ENCODE data around the gene COMP.

Gene COMP

DNA sequence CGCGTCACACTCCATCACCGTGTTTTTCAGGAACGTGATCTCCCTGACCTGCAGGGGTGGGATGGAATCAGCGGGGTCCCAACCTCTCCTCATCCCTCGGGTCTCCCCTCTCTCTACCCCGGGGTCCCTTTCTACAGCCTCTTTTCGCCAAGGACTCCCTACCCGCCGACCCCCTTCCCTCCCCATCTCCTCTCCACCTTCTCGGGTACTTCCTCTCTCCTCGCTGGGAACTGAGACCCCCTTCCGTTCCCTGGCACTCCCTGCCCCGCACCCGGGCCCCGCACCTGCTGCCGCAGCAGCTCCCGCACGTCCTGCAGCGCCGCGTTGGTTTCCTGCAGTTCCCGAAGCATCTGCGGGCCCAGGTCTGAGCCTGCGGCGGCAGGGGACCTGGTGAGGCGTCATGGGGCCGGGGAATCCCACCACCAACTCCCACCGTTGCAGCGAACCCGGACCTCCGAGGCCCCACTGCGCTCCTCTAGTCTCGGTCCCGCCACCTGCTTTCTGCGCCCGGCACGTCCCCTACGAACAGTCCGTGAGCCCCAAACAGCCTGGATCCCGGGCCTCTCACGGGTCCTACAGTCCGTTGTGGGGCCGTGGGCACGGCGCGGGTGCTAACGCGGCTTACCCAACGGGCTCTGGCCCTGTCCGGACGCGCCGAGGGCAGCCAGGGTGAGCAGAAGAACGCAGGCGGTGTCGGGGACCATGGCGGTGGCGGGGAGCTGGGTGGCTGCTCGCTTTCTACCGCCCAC, at the start of gene COMP:
TSS of gene COMP (minus strand) at position 740 of the 749 bp plus-strand sequence. CDS start at position 704, 36 bp downstream.
- peak within 1 kb of the TSS; percentile 50 for H3K4me3 ChIP-seq (ENCODE audit: low read length)
- DNase-seq (ENCODE audit: low read depth): no peak
- no peak for TF ChIP-seq CTCF (conservative IDR thresholded peaks at IDR 0.05; ENCODE audit: low read length)

DNA sequence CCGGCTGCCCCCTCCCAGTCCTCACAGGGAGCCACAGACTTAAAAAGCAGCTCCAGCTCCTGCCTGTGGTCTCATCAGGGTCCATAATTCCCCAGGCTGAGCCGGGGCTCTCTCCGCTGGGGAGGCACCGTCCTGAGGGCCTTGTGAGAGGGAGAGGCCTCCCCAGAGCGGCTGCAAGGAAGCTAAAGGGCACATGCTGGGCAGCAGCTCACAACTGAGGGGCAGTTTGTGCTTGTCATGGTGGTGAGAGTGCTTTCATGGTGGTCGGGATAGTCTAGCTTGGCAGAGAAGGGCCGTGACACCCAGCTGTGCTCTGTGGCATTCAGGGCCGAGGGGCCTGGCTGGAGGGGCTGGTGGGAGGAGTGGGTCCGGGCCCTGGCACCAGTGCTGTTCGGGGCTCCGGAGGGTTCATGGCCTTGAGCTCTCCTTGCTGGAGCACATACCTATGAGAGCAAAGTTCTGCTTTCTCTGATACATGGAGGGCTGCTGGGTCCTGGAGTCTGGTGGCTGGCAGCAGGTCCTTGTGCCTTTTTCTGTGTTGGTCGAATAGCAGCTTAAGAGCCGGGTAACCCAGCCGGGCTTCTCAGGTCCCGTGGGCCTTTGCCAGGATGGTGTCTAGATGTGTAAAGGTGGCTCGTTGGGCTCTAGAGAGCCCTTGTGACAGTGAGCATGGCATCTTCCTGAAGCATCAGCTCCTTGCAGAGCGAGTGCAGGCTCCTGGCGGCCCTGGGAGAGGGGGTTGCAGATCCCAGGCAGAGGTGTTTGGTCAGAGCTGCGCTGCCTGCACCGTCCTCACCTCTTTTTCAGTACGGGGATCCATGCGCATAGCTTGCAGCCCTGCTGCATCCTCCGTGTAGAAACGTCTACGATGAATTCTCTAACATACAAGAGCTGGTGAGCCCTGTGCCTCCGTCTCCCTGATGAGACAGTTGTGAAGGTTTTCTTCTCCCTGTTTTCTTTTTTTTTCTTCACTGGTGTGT, 49.5 kb upstream of the COMP start:
- TF ChIP-seq CTCF (conservative IDR thresholded peaks at IDR 0.05; ENCODE audit: low read length): no peak
- DNase-seq (ENCODE audit: low read depth): no peak
- no peak overlapping the region for H3K4me3 ChIP-seq (ENCODE audit: low read length)

GRCh38 chr19:18839465-18840287, 48.6 kb upstream of the COMP start:
- DNase-seq (ENCODE audit: low read depth): peak; percentile 16
- H3K4me3 ChIP-seq (ENCODE audit: low read length): no peak overlapping the region
- no peak for TF ChIP-seq CTCF (conservative IDR thresholded peaks at IDR 0.05; ENCODE audit: low read length)

DNA sequence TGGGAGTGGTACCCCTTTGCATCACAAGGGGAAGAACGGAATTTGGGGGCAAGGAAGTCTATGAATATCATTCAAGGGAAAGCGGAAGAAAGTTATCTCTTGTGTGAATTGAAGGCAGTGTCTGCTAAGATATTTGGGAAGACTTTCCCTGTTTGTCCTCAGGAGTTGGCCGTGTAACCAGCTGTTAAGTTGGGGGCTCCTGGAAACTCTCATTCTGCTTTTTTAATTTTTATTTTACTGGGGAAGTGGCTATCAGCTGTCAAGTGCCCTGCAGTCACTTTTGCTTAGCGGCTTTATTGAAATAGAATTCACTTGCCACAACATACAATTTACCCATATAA, 43.5 kb upstream of the COMP start:
- no peak for DNase-seq (ENCODE audit: low read depth)

GRCh38 chr19:18833849-18834643, 42.9 kb upstream of the COMP start:
- no peak for DNase-seq (ENCODE audit: low read depth)
- TF ChIP-seq CTCF (conservative IDR thresholded peaks at IDR 0.05; ENCODE audit: low read length): no peak
- peak overlapping the region; percentile 86 for H3K4me3 ChIP-seq (ENCODE audit: low read length)

More for the DNA sequence above, 43.5 kb upstream of the COMP start:
- no peak for TF ChIP-seq CTCF (conservative IDR thresholded peaks at IDR 0.05; ENCODE audit: low read length)
- peak overlapping the region; percentile 86 for H3K4me3 ChIP-seq (ENCODE audit: low read length)

DNA sequence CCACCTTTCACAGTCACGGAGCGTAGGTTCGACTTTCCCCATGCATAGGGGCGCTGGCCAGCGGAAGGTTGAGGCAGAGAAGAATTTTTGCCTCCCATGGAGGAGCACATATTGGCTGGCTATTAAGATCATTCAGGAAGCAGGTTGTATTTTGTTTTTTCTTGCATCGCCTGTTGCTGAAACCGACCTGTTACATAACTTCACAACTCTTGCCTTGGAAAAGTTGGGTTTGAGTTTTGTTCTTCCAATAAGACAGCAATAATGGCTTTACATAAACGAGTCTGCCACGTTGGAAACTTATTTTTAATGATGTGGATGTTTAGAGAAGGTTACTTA, 42.0 kb upstream of the COMP start:
- peak; percentile 20 for DNase-seq (ENCODE audit: low read depth)
- H3K4me3 ChIP-seq (ENCODE audit: low read length): peak overlapping the region; percentile 86
- no peak for TF ChIP-seq CTCF (conservative IDR thresholded peaks at IDR 0.05; ENCODE audit: low read length)

All from AG10803 (cell line).